Activated CD4-positive, alpha-beta T cell treated with anti-CD3 and anti-CD28 coated beads, Interleukin-2, amount 10 ng/mL, durations not matched to agents 24 days and 14 days (primary cell): ENCODE results near the gene JAGN1. TPM values are rescaled to one million over a fixed set of nuclear protein-coding genes. Genes with fewer than 3 reads are reported as not detected.
A peak's percentile ranks its signal among the peaks of the same experiment; 100 is the strongest.
"Not testable (repeated sequence)": the region's sequence is repeated elsewhere in the genome, so short reads cannot be mapped to it uniquely, and the experiment has no call there.

Source experiments
- DNase-seq: peaks from one replicate; pipeline ENCODE4 v3.0.0; 2022
- H3K27ac Mint-ChIP-seq: one replicate; pipeline ENCODE4 v1.8.0; 2022; ENCODE audit warnings: mild to moderate bottlenecking, mixed read lengths
- H3K27me3 Mint-ChIP-seq: one replicate; pipeline ENCODE4 v1.8.0; 2022; ENCODE audit warnings: mixed read lengths
- H3K36me3 Mint-ChIP-seq: one replicate; pipeline ENCODE4 v1.8.0; 2022; ENCODE audit warnings: low read depth, mild to moderate bottlenecking, mixed read lengths
- H3K4me1 Mint-ChIP-seq: one replicate; pipeline ENCODE4 v1.8.0; 2021; ENCODE audit warnings: mixed read lengths
- H3K4me3 Mint-ChIP-seq: one replicate; pipeline ENCODE4 v1.8.0; 2022; ENCODE audit warnings: mild to moderate bottlenecking, moderate library complexity, mixed read lengths
- H3K9me3 Mint-ChIP-seq: one replicate; pipeline ENCODE4 v1.8.0; 2021; ENCODE audit warnings: mixed read lengths
- intact Hi-C: fragments of 100-400 bp; cut with micrococcal nuclease; formaldehyde crosslinking; loops from one replicate; pipeline ENCODE4 v1.15.1; 2023
- total RNA-seq: library from RNA; stranded (reverse); gene quantifications from 2 replicates; pipeline ENCODE4 v1.2.3, GENCODE V29; 2022

The JAGN1 gene
- total RNA-seq, 1 donor from 2014 or later, result 39.5 TPM

DNA sequence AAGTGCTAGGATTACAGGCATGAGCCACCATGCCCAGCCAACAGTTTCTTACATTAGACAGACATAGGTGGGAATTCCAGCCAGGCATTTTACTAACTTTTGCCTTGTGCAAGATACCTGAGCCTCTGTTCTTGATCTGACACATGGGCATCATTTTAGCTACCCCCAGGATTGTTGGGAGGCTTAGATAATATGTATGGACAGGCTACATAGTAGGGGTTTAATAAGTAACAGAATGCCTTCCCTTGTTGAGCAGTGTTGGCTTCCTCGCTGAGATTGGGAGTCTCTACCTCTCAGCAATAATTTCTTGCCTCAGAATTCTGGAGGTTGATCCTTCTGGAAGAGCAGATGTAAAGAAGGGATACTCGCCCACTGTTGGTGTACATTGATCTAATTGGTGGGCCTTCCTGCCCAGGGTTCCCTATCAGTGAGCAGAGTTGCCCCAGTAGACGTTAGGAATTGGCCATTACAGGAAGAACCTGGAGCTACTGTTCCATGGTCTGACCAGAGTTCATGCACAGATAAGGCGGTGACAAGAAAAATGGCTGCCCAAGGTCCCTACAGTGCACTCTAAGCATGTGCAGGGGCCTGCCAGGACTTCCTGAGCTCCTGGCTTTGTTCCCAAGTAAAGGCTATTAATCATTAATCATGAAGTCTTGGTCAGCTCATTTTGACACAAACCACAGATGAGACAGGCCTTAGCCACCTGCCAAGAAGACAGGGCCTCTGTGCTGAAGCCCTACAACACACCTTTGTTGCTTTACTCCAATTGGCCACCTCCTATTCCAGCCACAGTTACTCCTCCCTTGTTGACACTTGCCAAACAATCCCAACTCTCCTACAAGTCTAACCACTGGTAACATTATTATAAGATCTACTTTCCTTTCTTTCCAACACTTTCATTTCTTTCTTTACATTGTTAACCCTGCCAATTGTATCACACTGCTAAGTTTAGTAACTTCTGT lies 7.3 kb downstream of the JAGN1 start:
- H3K9me3 Mint-ChIP-seq, result peaks cover 4% of the 10 kb centered on the region
- H3K36me3 Mint-ChIP-seq, result peaks cover 27% of the 10 kb centered on the region
- H3K27ac Mint-ChIP-seq, result no peak overlapping the region
- H3K4me3 Mint-ChIP-seq, result no peak overlapping the region
- intact Hi-C loops, result no loop called here
- H3K27me3 Mint-ChIP-seq, result no peaks in the 10 kb centered on the region
- H3K4me1 Mint-ChIP-seq, result peaks cover 36% of the 10 kb centered on the region
- DNase-seq, result no peak

DNA sequence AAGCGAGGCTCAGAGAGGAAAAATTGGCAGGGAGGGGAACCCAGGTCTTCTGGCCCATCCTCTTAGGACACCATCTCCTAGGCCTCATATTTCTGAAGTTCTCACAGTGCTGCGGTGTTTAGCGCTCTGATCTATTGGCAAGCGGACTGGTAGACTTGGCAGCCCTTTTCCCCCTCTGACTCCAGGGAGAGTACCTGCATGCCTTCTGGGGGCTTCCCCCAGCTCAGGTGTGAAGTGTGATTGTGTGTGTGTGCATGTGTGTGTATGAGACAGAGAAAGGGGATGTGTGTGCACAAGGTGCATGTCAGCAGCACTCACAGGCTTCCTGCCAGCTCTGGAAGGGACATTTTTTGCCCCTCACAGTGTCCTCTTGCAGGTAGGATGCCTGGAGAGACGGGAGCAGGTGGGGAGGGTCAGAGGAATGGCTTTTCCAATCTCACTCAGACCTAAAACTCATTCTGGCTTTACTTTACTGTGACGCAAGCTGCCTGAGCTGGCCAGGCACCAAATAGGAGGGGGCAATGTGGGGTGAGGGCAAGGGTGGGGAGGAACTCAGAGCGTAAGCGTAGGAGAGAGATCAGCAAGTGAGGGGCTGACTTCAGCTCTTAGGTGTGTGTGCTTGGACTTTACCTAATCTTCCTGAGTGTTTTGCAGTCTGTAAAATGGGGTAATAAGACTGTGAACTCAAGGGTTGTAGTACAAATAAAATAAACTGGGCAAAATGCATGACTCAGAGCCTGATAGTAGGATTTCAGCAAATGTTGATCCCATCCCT lies 8.2 kb downstream of the JAGN1 start:
- intact Hi-C loops, result no loop called here
- peaks cover 4% of the 10 kb centered on the region for H3K9me3 Mint-ChIP-seq
- DNase-seq, result no peak
- H3K27me3 Mint-ChIP-seq, result no peaks in the 10 kb centered on the region
- H3K4me3 Mint-ChIP-seq, result no peak overlapping the region
- H3K27ac Mint-ChIP-seq, result no peak overlapping the region
- peaks cover 20% of the 10 kb centered on the region for H3K36me3 Mint-ChIP-seq
- H3K4me1 Mint-ChIP-seq, result peaks cover 39% of the 10 kb centered on the region

GRCh38 chr3:9899289-9899791 lies 8.9 kb downstream of the JAGN1 start:
- Mint-ChIP-seq H3K27ac (peak overlapping the region; percentile 39), H3K9me3 (peaks cover 4% of the 10 kb centered on the region), H3K4me3 (no peak overlapping the region), H3K4me1 (peaks cover 37% of the 10 kb centered on the region), H3K36me3 (peaks cover 13% of the 10 kb centered on the region), H3K27me3 (no peaks in the 10 kb centered on the region)
- intact Hi-C loops, result no loop called here
- DNase-seq, result no peak

DNA sequence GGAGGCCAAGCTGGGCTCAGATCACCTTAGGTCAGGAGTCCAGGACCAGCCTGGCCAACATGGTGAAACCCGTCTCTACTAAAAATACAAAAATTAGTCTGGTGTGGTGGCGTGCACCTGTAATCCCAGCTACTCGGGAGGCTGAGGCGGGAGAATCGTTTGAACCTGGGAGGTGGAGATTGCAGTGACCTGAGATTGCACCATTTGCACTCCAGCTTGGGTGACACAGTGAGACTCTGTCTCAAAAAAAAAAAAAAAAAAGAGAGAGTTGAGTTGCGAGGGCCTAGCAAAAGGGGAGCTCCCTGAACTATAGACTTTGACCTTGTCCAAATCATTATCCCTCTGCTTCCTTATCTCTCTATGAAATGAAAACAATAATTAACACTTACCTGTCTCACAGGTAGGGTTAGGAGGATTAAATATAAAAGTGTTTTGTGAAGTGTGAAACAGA lies 10.6 kb downstream of the JAGN1 start:
- H3K27me3 Mint-ChIP-seq, H3K9me3 Mint-ChIP-seq, H3K36me3 Mint-ChIP-seq, H3K27ac Mint-ChIP-seq, H3K4me3 Mint-ChIP-seq, intact Hi-C loops, DNase-seq: not testable (repeated sequence)
- H3K4me1 Mint-ChIP-seq, result peaks cover 32% of the 10 kb centered on the region

GRCh38 chr3:9901967-9902366 lies 11.6 kb downstream of the JAGN1 start:
- peaks cover 30% of the 10 kb centered on the region for H3K4me1 Mint-ChIP-seq
- peak overlapping the region; percentile 80 for H3K27ac Mint-ChIP-seq
- intact Hi-C loops, result loop anchor here (1.0 to 2.0 kb wide), 2 partner anchors 12 to 15 kb away; partner anchors contain the start of genes IL17RC and JAGN1
- no peaks in the 10 kb centered on the region for H3K27me3 Mint-ChIP-seq
- DNase-seq, result peak; percentile 79
- H3K4me3 Mint-ChIP-seq, result peak overlapping the region; percentile 71
- no peaks in the 10 kb centered on the region for H3K9me3 Mint-ChIP-seq
- H3K36me3 Mint-ChIP-seq, result peaks cover 2% of the 10 kb centered on the region

DNA sequence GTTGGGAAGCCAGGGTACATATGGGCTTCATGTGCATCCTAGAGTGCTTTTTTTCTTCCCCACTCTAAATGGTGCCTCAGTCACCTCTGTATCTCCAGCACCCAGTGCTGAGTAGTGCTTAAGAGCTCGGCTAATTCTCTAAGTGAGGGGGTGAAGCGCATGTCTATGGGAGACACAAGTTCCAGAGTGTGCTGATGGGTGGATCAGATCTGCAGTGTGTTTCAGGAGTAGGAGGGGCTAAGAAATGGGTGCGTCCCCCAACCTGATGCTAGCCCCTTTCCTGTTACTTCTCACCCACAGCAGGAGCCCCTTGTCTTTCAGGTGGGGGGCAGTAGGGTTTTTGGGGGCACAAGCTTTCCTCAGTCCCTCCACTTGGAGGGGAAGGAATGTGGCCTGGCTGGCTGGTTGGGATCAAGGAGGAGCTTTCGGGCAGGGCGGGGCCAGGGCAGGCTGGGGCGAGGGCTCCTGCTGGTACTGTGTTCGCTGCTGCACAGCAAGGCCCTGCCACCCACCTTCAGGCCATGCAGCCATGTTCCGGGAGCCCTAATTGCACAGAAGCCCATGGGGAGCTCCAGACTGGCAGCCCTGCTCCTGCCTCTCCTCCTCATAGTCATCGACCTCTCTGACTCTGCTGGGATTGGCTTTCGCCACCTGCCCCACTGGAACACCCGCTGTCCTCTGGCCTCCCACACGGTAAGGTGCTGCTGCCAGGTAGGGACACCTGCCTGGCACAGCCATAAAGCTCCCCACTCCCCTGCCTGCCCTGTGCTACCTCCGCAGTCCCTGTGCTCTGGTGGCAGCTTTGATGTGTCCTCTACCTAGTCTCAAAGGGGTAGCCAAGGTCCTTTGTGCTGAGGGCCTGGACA lies 12.2 kb downstream of the JAGN1 start, which contains the start of gene IL17RE:
Gene IL17RE (plus strand): TSS at position 477 of the 866 bp plus-strand sequence. CDS start 85 bp downstream, at position 562.
- H3K36me3 Mint-ChIP-seq, result no peaks in the 10 kb centered on the region
- no peaks in the 10 kb centered on the region for H3K9me3 Mint-ChIP-seq
- no peaks in the 10 kb centered on the region for H3K27me3 Mint-ChIP-seq
- peaks cover 30% of the 10 kb centered on the region for H3K4me1 Mint-ChIP-seq
- DNase-seq, result no peak
- H3K27ac Mint-ChIP-seq, result peak within 1 kb of the TSS; percentile 80
- peak within 1 kb of the TSS; percentile 71 for H3K4me3 Mint-ChIP-seq
- intact Hi-C loops, result loop anchor here (1.0 to 2.0 kb wide), 2 partner anchors 12 to 14 kb away; partner anchors contain the start of genes IL17RC and JAGN1

- Mint-ChIP-seq H3K36me3 (no peaks in the 10 kb centered on the region), H3K27me3 (no peaks in the 10 kb centered on the region), H3K4me1 (peaks cover 29% of the 10 kb centered on the region), H3K27ac (peak overlapping the region; percentile 78), H3K9me3 (no peaks in the 10 kb centered on the region), H3K4me3 (peak overlapping the region; percentile 58)
- DNase-seq, result no peak
- intact Hi-C loops, result loop anchor here (2.0 kb wide), 1 partner anchor 14 kb away; the partner anchor contains the start of gene IL17RC
Measured at GRCh38 chr3:9903238-9903624, 12.8 kb downstream of the JAGN1 start.

DNA sequence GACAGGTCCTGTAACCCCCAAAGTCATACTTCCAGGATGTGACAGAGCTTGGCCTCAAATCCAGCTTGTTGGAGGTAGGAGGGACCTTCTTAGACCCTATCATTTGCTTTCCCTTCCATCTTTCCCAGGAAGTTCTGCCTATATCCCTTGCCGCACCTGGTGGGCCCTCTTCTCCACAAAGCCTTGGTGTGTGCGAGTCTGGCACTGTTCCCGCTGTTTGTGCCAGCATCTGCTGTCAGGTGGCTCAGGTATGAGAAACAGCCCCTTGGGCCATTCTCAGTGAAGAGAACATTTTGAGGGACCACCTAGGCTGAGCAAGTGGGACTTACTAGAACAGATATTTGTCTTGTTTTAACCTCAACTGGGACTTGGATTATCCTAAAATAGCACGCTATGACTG lies 13.5 kb downstream of the JAGN1 start:
- intact Hi-C loops, result loop anchor here (2.0 kb wide), 1 partner anchor 13 kb away; the partner anchor contains the start of gene IL17RC
- no peaks in the 10 kb centered on the region for H3K27me3 Mint-ChIP-seq
- no peaks in the 10 kb centered on the region for H3K36me3 Mint-ChIP-seq
- peaks cover 29% of the 10 kb centered on the region for H3K4me1 Mint-ChIP-seq
- no peak overlapping the region for H3K4me3 Mint-ChIP-seq
- no peaks in the 10 kb centered on the region for H3K9me3 Mint-ChIP-seq
- DNase-seq, result no peak
- no peak overlapping the region for H3K27ac Mint-ChIP-seq

GRCh38 chr3:9906480-9906879 lies 16.1 kb downstream of the JAGN1 start:
- Mint-ChIP-seq H3K9me3 (no peaks in the 10 kb centered on the region), H3K27me3 (no peaks in the 10 kb centered on the region), H3K36me3 (no peaks in the 10 kb centered on the region), H3K27ac (no peak overlapping the region), H3K4me3 (no peak overlapping the region), H3K4me1 (peaks cover 35% of the 10 kb centered on the region)
- intact Hi-C loops, result no loop called here
- DNase-seq, result no peak

GRCh38 chr3:9908286-9908685 lies 17.9 kb downstream of the JAGN1 start:
- Mint-ChIP-seq H3K27me3 (peaks cover 2% of the 10 kb centered on the region), H3K9me3 (no peaks in the 10 kb centered on the region), H3K4me3 (no peak overlapping the region), H3K27ac (no peak overlapping the region), H3K36me3 (peaks cover 2% of the 10 kb centered on the region), H3K4me1 (peaks cover 22% of the 10 kb centered on the region)
- DNase-seq, result no peak
- intact Hi-C loops, result no loop called here

DNA sequence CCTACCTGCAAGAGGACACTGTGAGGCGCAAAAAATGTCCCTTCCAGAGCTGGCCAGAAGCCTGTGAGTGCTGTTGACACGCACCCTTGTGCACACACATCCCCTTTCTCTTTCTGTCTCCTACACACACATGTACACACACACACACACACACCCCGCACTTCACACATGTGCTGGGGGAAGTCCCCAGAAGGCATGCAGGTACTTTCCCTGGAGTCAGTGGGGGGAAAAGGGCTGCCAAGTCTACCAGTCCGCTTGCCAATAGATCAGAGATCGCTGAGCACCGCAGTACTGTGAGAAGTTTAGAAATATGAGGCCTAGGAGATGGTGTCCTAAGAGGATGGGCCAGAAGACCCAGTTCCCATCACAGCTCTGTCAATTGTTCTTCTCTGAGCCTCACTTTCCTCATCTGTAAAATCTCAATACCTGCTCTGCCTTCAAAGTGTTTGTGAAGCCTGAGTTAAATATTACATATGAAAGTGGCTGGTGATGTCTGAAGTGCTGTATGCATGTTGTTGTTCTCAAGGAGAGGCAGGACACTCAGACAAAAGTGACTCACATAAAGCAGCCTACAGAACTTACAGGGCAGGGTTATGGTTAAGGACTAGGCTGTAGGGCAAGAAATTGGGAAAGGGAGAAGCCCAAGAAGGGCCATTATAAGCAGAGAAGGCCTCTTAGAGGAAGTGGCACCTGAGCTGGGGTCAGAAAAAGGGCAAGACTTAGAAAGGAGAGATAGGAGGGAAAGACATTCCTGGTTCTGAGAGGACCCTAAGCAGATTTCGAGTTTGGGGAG lies 19.0 kb downstream of the JAGN1 start:
- peaks cover 14% of the 10 kb centered on the region for H3K4me1 Mint-ChIP-seq
- peaks cover 2% of the 10 kb centered on the region for H3K36me3 Mint-ChIP-seq
- H3K9me3 Mint-ChIP-seq, result no peaks in the 10 kb centered on the region
- peak overlapping the region; percentile 23 for H3K27ac Mint-ChIP-seq
- peaks cover 2% of the 10 kb centered on the region for H3K27me3 Mint-ChIP-seq
- intact Hi-C loops, result no loop called here
- no peak for DNase-seq
- no peak overlapping the region for H3K4me3 Mint-ChIP-seq

DNA sequence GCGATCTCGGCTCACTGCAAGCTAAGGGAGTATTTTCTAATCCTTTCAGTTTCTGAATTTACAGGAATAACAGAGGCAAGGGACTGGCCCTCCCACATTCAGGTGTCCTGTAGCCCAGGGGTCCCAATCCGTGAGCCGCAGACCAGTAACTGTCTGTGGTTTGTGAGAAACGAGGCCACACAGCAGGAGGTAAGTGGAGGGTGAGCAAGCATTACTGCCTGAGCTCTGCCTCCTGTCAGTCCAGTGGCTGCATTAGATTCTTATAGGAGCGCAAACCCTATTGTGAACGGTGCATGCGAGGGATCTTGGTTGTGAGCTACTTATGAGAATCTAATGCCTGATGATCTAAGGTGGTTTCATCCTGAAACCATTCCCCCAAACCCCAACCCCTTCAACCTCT lies 21.5 kb downstream of the JAGN1 start:
- no peak for DNase-seq
- Mint-ChIP-seq H3K4me3 (no peak overlapping the region), H3K9me3 (no peaks in the 10 kb centered on the region), H3K27me3 (peaks cover 2% of the 10 kb centered on the region), H3K27ac (no peak overlapping the region), H3K36me3 (peaks cover 2% of the 10 kb centered on the region), H3K4me1 (peaks cover 24% of the 10 kb centered on the region)
- intact Hi-C loops, result no loop called here
